BE2C (cell line): ENCODE measurements around the gene WAPL.

Experiments
- DNase-seq: peaks from one replicate; pipeline ENCODE4 v3.0.0-alpha.2; 2020
- H3K27me3 ChIP-seq: fragments of 250-450 bp; sonication (Bioruptor Pico); 2 replicates; pipeline ENCODE4 v1.5.1; 2020; ENCODE audit warnings: mild to moderate bottlenecking
- H3K36me3 ChIP-seq: fragments of 250-450 bp; sonication (Bioruptor Pico); 2 replicates; pipeline ENCODE4 v1.5.1; 2020; ENCODE audit warnings: mild to moderate bottlenecking
- H3K4me1 ChIP-seq: fragments of 250-450 bp; sonication (Bioruptor Pico); 2 replicates; pipeline ENCODE4 v1.5.1; 2020
- H3K4me3 ChIP-seq: 2 replicates; pipeline ENCODE4 v1.5.1; 2011; ENCODE audit warnings: low read depth, low read length
- H3K9me3 ChIP-seq: fragments of 250-450 bp; sonication (Bioruptor Pico); 2 replicates; pipeline ENCODE4 v1.5.1; 2020
- CTCF ChIP-seq: IDR thresholded peaks from 2 replicates; pipeline ENCODE4 v1.5.1; 2012; ENCODE audit warnings: mild to moderate bottlenecking, low read depth, low read length

WAPL gene

GRCh38 chr10:86483664-86484063 lies 37.9 kb downstream of the WAPL start:
- Histone ChIP-seq H3K4me1 (no peaks in the 10 kb centered on the region), H3K9me3 (no peaks in the 10 kb centered on the region), H3K36me3 (peaks cover 14% of the 10 kb centered on the region; the same call in 1 of the 2 replicates), H3K27me3 (no peaks in the 10 kb centered on the region), H3K4me3 (no peak overlapping the region)
- no peak for DNase-seq
- TF ChIP-seq CTCF = no peak

- Histone ChIP-seq H3K9me3 (no peaks in the 10 kb centered on the region), H3K27me3 (no peaks in the 10 kb centered on the region), H3K4me1 (no peaks in the 10 kb centered on the region), H3K36me3 (peaks cover 11% of the 10 kb centered on the region), H3K4me3 (no peak overlapping the region)
- TF ChIP-seq CTCF = no peak
- no peak for DNase-seq
Measured at GRCh38 chr10:86481761-86482160, 39.8 kb downstream of the WAPL start.

- Histone ChIP-seq H3K27me3 (no peaks in the 10 kb centered on the region), H3K36me3 (peaks cover 11% of the 10 kb centered on the region), H3K9me3 (no peaks in the 10 kb centered on the region), H3K4me3 (no peak overlapping the region), H3K4me1 (no peaks in the 10 kb centered on the region)
- no peak for DNase-seq
- no peak for TF ChIP-seq CTCF
Measured at GRCh38 chr10:86480571-86480970, 41.0 kb downstream of the WAPL start.

- no peak for DNase-seq
- H3K36me3 ChIP-seq = peaks cover 19% of the 10 kb centered on the region
Measured at GRCh38 chr10:86472061-86472460, 49.5 kb downstream of the WAPL start.

GRCh38 chr10:86461963-86462804 lies 59.4 kb downstream of the WAPL start:
- Histone ChIP-seq H3K9me3 (no peaks in the 10 kb centered on the region), H3K36me3 (peaks cover 45% of the 10 kb centered on the region), H3K27me3 (no peaks in the 10 kb centered on the region), H3K4me1 (no peaks in the 10 kb centered on the region), H3K4me3 (no peak overlapping the region)
- TF ChIP-seq CTCF = no peak
- no peak for DNase-seq

More at GRCh38 chr10:86472061-86472460, 49.5 kb downstream of the WAPL start:
- H3K4me3 ChIP-seq = no peak overlapping the region
- TF ChIP-seq CTCF = no peak
- H3K4me1 ChIP-seq = no peaks in the 10 kb centered on the region
- H3K9me3 ChIP-seq = no peaks in the 10 kb centered on the region
- H3K27me3 ChIP-seq = no peaks in the 10 kb centered on the region

- Histone ChIP-seq H3K4me3 (no peak overlapping the region), H3K36me3 (peaks cover 51% of the 10 kb centered on the region), H3K4me1 (no peaks in the 10 kb centered on the region), H3K27me3 (no peaks in the 10 kb centered on the region), H3K9me3 (no peaks in the 10 kb centered on the region)
- no peak for DNase-seq
- TF ChIP-seq CTCF = no peak
Measured at GRCh38 chr10:86451604-86451960, 70.0 kb downstream of the WAPL start.
